Sigmoid colon (tissue), 7 donors: Measurements from ENCODE around the gene IFI16. TPM values are rescaled to one million over a fixed set of nuclear protein-coding genes. Genes with fewer than 3 reads are reported as not detected.
"Not testable (repeated sequence)": the region's sequence is repeated elsewhere in the genome, so short reads cannot be mapped to it uniquely, and the experiment has no call there.

Experiments used
- DNase-seq: peaks from one replicate; pipeline ENCODE4 v3.0.0-alpha.2; 2019
- H3K27ac ChIP-seq, 4 donors: fragments of 200-600 bp; sonication (generic); one replicate each; pipeline ENCODE4 v1.5.1; 2016 to 2019; ENCODE audit warnings: mild to moderate bottlenecking in 1 of 4
- H3K27me3 ChIP-seq, 3 donors: fragments of 200-600 bp; sonication (generic); one replicate each; pipeline ENCODE4 v1.5.1; 2019; ENCODE audit warnings: mild to moderate bottlenecking in 1 of 3
- H3K36me3 ChIP-seq, 4 donors: fragments of 200-600 bp; sonication (generic); one replicate each; pipeline ENCODE4 v1.5.1; 2016 to 2019
- H3K4me1 ChIP-seq, 4 donors: fragments of 200-600 bp; sonication (generic); one replicate each; pipeline ENCODE4 v1.5.1; 2017 to 2019
- H3K4me3 ChIP-seq, 4 donors: fragments of 200-600 bp; sonication (generic); one replicate each; pipeline ENCODE4 v1.5.1; 2017 to 2019; ENCODE audit warnings: mild to moderate bottlenecking in 2 of 4, moderate library complexity in 1 of 4
- H3K9me3 ChIP-seq, 4 donors: fragments of 200-600 bp in 3 of 4; sonication (generic) in 3 of 4; one replicate each; pipeline versions ENCODE4 v1.5.1 to v1.6.1; 2013 to 2019
- EP300 ChIP-seq, 4 donors: sonication (generic); formaldehyde crosslinking; IDR thresholded peaks; one replicate each; pipeline ENCODE4 v1.6.1; 2017; ENCODE audit warnings: antibody characterized with exemption in 4 of 4
- POLR2A ChIP-seq, 2 donors: fragments of 450-650 bp; IDR thresholded peaks; one replicate each; pipeline ENCODE4 v1.6.1; 2016; ENCODE audit warnings: antibody characterized with exemption in 2 of 2, mild to moderate bottlenecking in 2 of 2, moderate library complexity in 2 of 2
- POLR2AphosphoS5 ChIP-seq, 4 donors: sonication (generic); formaldehyde crosslinking; IDR thresholded peaks; one replicate each; pipeline ENCODE4 v1.6.1; 2017; ENCODE audit warnings: antibody characterized with exemption in 4 of 4
- WGBS, 2 donors: extraction: QIAGEN DNeasy Blood & Tissue Kit; methylation state at CpG; one replicate each; pipeline ENCODE4 v1.1.7; 2013; 5-methylcytosine and 5-hydroxymethylcytosine counted together
- intact Hi-C: fragments of 100-400 bp; cut with DNase I; formaldehyde crosslinking; loops from one replicate; pipeline ENCODE4 v1.15.1; 2023
- polyA plus RNA-seq, 3 donors: library from polyadenylated mRNA; stranded (reverse); fragments of 200-250 nt; gene quantifications; one replicate each; pipeline ENCODE4 v1.2.3, GENCODE V29; 2013
- total RNA-seq, 4 donors: library from RNA; depleted of rRNA; stranded (reverse); fragments of >200 nt; gene quantifications; one replicate each; pipeline ENCODE4 v1.1.0, GENCODE V29; 2016
- TF ChIP-seq, protein P1 (sequence below), 4 experiments: fragments of 450-650 bp in 3 of 4; fragments of 200-600 bp in 1 of 4; IDR thresholded peaks; one replicate each; pipeline ENCODE4 v1.5.1; 2016 to 2019; ENCODE audit warnings: antibody characterized with exemption in 4 of 4, mild to moderate bottlenecking in 3 of 4, moderate library complexity in 2 of 4
- donor health status: healthy with polysubstance abuse.
- donor health status: Bipolar disorder and iron deficiency.
- donor health status: healthy.

IFI16 gene
- total and polyA plus RNA-seq, 7 donors: 20.1 to 92.6 (median 56.8) TPM

DNA sequence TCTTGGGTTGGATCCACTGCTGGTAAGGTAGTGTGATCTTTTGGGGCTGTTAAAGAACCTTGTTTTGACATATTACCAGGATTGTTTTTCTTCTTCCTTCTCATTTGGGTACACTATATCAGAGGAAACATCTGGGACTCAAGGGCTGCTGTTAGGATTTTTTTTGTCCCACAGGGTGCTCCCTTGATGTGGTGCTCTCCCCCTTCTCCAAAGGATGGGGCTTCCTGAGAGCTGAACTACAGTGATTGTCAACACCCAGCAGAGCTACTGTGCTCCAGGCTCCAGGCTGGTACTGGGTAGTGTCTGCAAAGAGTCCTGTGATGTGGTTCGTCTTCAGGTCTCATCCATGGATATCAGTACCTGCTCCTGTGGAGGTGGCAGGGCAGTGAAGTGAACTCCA, 20.6 kb downstream of the IFI16 start:
- Histone ChIP-seq H3K27me3 (no peaks in the 10 kb centered on the region), H3K27ac (no peak overlapping the region), H3K36me3 (peaks cover 0 to 56% (median 6%) of the 10 kb centered on the region in 4 donors), H3K4me1 (peaks cover 0 to 12% (median 2%) of the 10 kb centered on the region in 4 donors), H3K4me3 (no peak overlapping the region), H3K9me3 (no peaks in the 10 kb centered on the region)
- TF ChIP-seq POLR2A (IDR thresholded peaks at IDR 0.05): no peak
- no peak for TF ChIP-seq POLR2AphosphoS5 (IDR thresholded peaks at IDR 0.05)
- TF ChIP-seq, protein P1, sequence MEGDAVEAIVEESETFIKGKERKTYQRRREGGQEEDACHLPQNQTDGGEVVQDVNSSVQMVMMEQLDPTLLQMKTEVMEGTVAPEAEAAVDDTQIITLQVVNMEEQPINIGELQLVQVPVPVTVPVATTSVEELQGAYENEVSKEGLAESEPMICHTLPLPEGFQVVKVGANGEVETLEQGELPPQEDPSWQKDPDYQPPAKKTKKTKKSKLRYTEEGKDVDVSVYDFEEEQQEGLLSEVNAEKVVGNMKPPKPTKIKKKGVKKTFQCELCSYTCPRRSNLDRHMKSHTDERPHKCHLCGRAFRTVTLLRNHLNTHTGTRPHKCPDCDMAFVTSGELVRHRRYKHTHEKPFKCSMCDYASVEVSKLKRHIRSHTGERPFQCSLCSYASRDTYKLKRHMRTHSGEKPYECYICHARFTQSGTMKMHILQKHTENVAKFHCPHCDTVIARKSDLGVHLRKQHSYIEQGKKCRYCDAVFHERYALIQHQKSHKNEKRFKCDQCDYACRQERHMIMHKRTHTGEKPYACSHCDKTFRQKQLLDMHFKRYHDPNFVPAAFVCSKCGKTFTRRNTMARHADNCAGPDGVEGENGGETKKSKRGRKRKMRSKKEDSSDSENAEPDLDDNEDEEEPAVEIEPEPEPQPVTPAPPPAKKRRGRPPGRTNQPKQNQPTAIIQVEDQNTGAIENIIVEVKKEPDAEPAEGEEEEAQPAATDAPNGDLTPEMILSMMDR (IDR thresholded peaks at IDR 0.05): no peak
- TF ChIP-seq EP300 (IDR thresholded peaks at IDR 0.05): no peak
- DNase-seq: no peak
- WGBS, 2 donors: 87 to 94% methylated on average over 1 of the region's 1 CpG
- intact Hi-C loops: no loop called here

GRCh38 chr1:159030877-159031447, 21.3 kb downstream of the IFI16 start:
- Histone ChIP-seq H3K27ac (no peak overlapping the region), H3K4me3 (no peak overlapping the region), H3K4me1 (peaks cover 0 to 12% (median 2%) of the 10 kb centered on the region in 4 donors), H3K36me3 (peaks cover 0 to 56% (median 6%) of the 10 kb centered on the region in 4 donors), H3K9me3 (no peaks in the 10 kb centered on the region), H3K27me3 (no peaks in the 10 kb centered on the region)
- TF ChIP-seq EP300 (IDR thresholded peaks at IDR 0.05) (no peak), POLR2AphosphoS5 (IDR thresholded peaks at IDR 0.05) (no peak), POLR2A (IDR thresholded peaks at IDR 0.05) (no peak)
- TF ChIP-seq, protein P1 (IDR thresholded peaks at IDR 0.05): no peak
- 75 to 79% methylated on average over 3 of the region's 3 CpGs for WGBS, 2 donors
- intact Hi-C loops: no loop called here
- no peak for DNase-seq

- peaks cover 0 to 76% (median 6%) of the 10 kb centered on the region in 4 donors for H3K36me3 ChIP-seq
- 91 to 92% methylated on average over 1 of the region's 1 CpG for WGBS, 2 donors
- no peaks in the 10 kb centered on the region for H3K27me3 ChIP-seq
- TF ChIP-seq EP300 (IDR thresholded peaks at IDR 0.05) (no peak), POLR2AphosphoS5 (IDR thresholded peaks at IDR 0.05) (no peak), POLR2A (IDR thresholded peaks at IDR 0.05) (no peak)
- TF ChIP-seq, protein P1 (IDR thresholded peaks at IDR 0.05): no peak
- DNase-seq: no peak
- no peaks in the 10 kb centered on the region for H3K9me3 ChIP-seq
- intact Hi-C loops: no loop called here
- no peak overlapping the region for H3K27ac ChIP-seq
- no peak overlapping the region for H3K4me3 ChIP-seq
- H3K4me1 ChIP-seq: peaks cover 0 to 7% (median 0%) of the 10 kb centered on the region in 4 donors
Observed at GRCh38 chr1:159040206-159040605, 30.5 kb downstream of the IFI16 start.

GRCh38 chr1:159040893-159041724, 31.4 kb downstream of the IFI16 start:
- Histone ChIP-seq H3K4me1 (peaks cover 0 to 7% (median 0%) of the 10 kb centered on the region in 4 donors), H3K27ac (no peak overlapping the region), H3K36me3 (peaks cover 0 to 75% (median 6%) of the 10 kb centered on the region in 4 donors), H3K27me3 (no peaks in the 10 kb centered on the region), H3K4me3 (no peak overlapping the region), H3K9me3 (no peaks in the 10 kb centered on the region)
- intact Hi-C loops: no loop called here
- DNase-seq: no peak
- whole genome bisulfite sequencing, 2 donors: 81 to 86% methylated on average over 7 of the region's 7 CpGs
- TF ChIP-seq POLR2A (IDR thresholded peaks at IDR 0.05) (no peak), EP300 (IDR thresholded peaks at IDR 0.05) (no peak), POLR2AphosphoS5 (IDR thresholded peaks at IDR 0.05) (no peak)
- TF ChIP-seq, protein P1 (IDR thresholded peaks at IDR 0.05): no peak

- DNase-seq, intact Hi-C loops, H3K9me3 ChIP-seq, H3K27me3 ChIP-seq, H3K4me3 ChIP-seq, H3K4me1 ChIP-seq, H3K27ac ChIP-seq: not testable (repeated sequence)
- WGBS, 2 donors: 34 to 49% methylated on average over 1 of the region's 1 CpG
- H3K36me3 ChIP-seq: peaks cover 0 to 60% (median 4%) of the 10 kb centered on the region in 4 donors
Observed at GRCh38 chr1:159046486-159046885, 36.8 kb downstream of the IFI16 start.
